Stimulated activated effector memory CD8-positive, alpha-beta T cell treated with anti-CD3 and anti-CD28 coated beads, Interleukin-12 subunit alpha, Interleukin-12 subunit beta, amount 100 ng/mL, for 72 hours (primary cell): ENCODE data around the gene GGT7.

ENCODE experiments used
- ATAC-seq: fragments of 150-1000 bp; cut with Tn5 transposase; 2 replicates; pipeline ENCODE4 v1.10.0; 2021
- DNase-seq, 2 donors: peaks; one replicate each; pipeline ENCODE4 v3.0.0; 2021 to 2022; ENCODE audit warnings: low spot score in 2 of 2
- H3K27ac Mint-ChIP-seq: one replicate; pipeline ENCODE4 v1.8.0; 2022; ENCODE audit warnings: mild to moderate bottlenecking, mixed read lengths
- H3K36me3 Mint-ChIP-seq: one replicate; pipeline ENCODE4 v1.8.0; 2022; ENCODE audit warnings: mild to moderate bottlenecking, mixed read lengths
- H3K4me1 Mint-ChIP-seq: one replicate; pipeline ENCODE4 v1.8.0; 2022; ENCODE audit warnings: mixed read lengths
- H3K4me3 Mint-ChIP-seq: one replicate; pipeline ENCODE4 v1.8.0; 2022; ENCODE audit warnings: mild to moderate bottlenecking, mixed read lengths
- H3K9me3 Mint-ChIP-seq: one replicate; pipeline ENCODE4 v1.8.0; 2022; ENCODE audit warnings: mixed read lengths

Gene GGT7

DNA sequence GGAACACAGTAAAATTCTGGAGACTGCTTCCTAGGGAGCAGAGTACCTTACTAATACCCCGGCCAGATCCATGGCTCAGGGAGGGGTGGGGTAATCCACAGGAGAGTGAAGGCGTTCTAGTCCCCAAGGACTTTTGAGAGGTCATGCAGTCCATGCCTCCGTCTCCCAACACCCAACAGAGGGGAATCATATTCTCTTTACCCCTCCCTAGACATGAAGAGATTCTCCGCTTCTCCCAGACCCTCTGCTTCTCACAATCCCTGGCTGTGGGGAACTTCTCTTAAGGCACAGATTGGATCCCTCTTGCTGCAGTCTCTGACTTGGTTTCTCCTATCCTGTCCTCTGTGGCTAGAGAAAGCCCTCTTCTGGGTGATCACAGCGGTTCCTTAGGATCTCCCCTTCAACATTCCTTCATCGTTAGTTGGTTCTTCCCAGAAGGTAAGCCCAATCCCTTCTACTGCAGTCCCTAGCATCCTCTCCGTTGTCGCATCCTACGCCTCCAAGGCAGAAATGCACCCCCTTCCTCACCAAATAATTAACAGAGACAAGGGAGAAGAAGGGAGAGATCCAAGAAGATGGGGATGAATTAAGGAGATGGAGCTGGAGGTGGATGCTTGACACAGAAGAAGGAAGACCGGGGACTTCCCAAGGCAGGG lies 562 bp downstream of the GGT7 start:
- Mint-ChIP-seq H3K27ac (peak overlapping the region; percentile 53), H3K4me3 (peak overlapping the region; percentile 74), H3K4me1 (peaks cover 55% of the 10 kb centered on the region), H3K36me3 (peaks cover 10% of the 10 kb centered on the region), H3K9me3 (no peaks in the 10 kb centered on the region)
- ATAC-seq (no peak), DNase-seq (no peak)

DNA sequence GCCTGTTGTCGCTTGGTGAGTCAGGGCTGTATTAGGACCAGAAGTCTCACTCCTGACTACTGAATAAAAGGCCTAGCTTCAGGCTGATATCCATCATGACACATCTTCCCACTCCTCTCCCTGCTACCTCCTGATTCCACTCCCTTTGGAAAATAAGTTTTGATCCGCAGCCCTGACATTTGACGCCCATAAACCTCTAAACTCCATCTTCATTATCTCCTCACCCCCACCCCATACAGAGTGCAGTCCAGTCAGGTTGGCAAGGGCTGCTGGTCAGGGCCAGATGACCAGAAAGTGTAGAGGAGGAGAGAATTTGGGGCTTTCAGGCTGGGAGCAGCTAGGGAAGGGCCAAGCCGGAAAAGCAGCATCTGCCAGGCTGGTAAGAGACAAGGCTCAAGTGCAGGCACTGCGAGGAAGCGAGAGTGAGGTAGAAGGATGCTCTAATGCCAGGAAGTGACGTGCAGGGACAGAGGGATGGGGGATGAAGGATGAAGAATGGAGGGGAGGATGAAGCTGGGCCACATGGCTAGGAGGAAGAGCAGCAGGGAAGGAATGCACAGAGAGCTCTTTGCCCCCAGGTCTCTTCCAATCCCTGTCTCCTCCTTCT lies 1.2 kb downstream of the GGT7 start:
- Mint-ChIP-seq H3K4me1 (peaks cover 49% of the 10 kb centered on the region), H3K27ac (no peak overlapping the region), H3K4me3 (peak overlapping the region; percentile 74)

DNA sequence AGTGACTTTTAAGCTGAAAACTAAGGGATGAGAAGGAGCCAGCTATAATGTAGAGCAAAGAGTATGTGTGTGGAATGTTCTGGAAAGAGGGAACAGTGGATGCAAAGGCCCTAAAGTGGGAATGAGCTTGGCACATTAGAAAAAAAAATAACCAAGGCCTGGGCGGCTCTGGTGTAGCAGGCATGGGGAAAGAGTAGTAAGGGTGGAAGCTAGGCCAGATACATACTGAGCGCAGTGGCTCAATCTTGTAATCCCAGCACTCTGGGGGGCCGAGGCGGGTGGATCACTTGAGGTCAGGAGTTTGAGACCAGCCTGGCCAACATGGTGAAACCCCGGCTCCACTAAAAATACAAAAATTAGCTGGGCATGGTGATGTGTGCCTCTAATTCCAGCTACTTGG lies 8.4 kb downstream of the GGT7 start:
- no peaks in the 10 kb centered on the region for H3K36me3 Mint-ChIP-seq
- no peaks in the 10 kb centered on the region for H3K9me3 Mint-ChIP-seq

More for the DNA sequence above, 1.2 kb downstream of the GGT7 start:
- ATAC-seq, result no peak
- Mint-ChIP-seq H3K36me3 (peaks cover 10% of the 10 kb centered on the region), H3K9me3 (no peaks in the 10 kb centered on the region)
- DNase-seq, result no peak

DNA sequence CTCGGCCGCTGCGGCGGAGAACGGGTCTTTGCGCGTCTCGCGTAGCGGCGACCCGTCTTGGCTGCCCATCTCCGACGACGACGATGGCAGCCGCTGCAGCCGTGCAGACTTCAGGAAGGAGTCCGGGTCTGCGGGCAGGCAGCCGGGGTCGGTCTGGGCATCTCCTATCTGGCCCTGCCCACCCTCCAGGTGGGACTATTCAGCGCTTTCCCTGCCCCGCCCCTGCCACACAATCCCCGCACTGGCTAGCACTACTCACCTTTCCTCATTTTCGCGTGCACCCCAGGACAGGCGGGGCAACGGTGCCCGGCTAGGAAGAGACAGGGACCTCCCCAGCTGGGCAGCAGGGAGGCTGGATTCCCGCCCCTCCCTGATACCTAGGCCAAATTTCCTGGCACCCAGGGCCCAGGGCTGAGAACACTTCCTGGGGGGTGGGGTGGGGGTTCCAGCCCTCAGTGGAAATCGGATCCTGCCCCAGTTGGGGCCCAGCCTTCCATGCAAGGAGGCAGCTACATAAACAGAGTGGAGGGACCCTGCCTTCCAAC lies 9.2 kb downstream of the GGT7 start:
- no peaks in the 10 kb centered on the region for H3K9me3 Mint-ChIP-seq
- ATAC-seq, result no peak
- no peak for DNase-seq
- H3K27ac Mint-ChIP-seq, result peak overlapping the region; percentile 1
- H3K4me3 Mint-ChIP-seq, result no peak overlapping the region
- H3K36me3 Mint-ChIP-seq, result no peaks in the 10 kb centered on the region
- no peaks in the 10 kb centered on the region for H3K4me1 Mint-ChIP-seq

More for the DNA sequence above, 8.4 kb downstream of the GGT7 start:
- Mint-ChIP-seq H3K4me3 (no peak overlapping the region), H3K27ac (peak overlapping the region; percentile 1), H3K4me1 (no peaks in the 10 kb centered on the region)
- ATAC-seq (no peak), DNase-seq (no peak)

DNA sequence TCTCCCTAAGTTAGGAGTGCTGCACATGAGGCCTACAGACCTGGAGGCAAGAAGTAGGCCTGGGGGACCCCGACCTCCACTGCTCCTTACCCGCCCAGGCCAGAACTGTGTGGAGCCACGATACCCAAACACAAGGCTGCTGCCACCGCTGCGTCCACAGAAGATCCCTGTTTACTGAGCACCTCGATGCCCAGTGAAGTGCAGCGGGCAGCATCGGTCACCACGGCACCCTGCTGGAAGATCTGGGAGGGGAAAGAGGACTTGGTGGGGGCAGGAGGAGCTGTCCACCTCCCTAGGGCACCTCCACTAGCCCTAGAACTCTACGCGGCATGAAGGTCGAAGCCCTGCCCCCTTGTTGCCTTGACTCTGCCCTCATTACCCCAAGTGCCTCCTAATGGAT lies 9.9 kb downstream of the GGT7 start:
- no peaks in the 10 kb centered on the region for H3K4me1 Mint-ChIP-seq
- H3K4me3 Mint-ChIP-seq, result no peak overlapping the region
- no peaks in the 10 kb centered on the region for H3K36me3 Mint-ChIP-seq
- H3K9me3 Mint-ChIP-seq, result no peaks in the 10 kb centered on the region
- DNase-seq, result no peak
- H3K27ac Mint-ChIP-seq, result no peak overlapping the region
- ATAC-seq, result no peak

DNA sequence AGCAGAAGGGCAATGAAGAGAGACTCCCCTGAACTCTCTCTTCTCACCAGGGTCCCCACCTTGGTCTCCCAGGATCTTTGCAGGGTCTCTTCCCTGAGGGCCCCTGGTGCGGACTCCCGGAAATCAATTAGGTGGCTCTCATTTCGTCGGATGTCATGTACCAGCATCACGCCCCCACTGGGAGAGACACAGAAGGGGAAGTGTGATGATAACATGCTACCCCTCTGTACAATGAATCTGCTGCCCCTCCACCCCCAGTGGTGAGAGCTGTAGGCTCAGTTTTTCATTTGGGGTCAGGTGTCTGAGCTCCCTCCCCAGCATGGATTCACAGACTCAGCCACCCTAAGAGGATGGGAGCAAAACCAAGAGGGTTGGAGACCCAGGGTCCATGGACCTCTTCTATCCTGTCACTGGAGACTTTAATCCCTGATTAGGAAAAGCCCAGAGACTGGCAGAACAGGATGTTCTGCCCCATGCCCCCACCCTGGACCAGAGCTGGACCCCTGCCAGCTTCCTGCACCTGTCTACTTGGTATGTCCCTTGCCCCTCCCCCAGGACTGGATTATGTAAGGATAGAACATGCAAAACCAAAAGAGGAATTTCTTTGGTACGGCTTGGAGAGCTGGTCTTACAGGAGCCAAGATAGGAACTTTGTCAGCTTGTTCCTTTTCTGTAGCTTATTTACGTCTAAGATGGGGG lies 11.1 kb downstream of the GGT7 start:
- no peak for ATAC-seq
- Mint-ChIP-seq H3K4me1 (no peaks in the 10 kb centered on the region), H3K4me3 (no peak overlapping the region), H3K36me3 (no peaks in the 10 kb centered on the region), H3K27ac (no peak overlapping the region), H3K9me3 (no peaks in the 10 kb centered on the region)
- DNase-seq, result no peak

DNA sequence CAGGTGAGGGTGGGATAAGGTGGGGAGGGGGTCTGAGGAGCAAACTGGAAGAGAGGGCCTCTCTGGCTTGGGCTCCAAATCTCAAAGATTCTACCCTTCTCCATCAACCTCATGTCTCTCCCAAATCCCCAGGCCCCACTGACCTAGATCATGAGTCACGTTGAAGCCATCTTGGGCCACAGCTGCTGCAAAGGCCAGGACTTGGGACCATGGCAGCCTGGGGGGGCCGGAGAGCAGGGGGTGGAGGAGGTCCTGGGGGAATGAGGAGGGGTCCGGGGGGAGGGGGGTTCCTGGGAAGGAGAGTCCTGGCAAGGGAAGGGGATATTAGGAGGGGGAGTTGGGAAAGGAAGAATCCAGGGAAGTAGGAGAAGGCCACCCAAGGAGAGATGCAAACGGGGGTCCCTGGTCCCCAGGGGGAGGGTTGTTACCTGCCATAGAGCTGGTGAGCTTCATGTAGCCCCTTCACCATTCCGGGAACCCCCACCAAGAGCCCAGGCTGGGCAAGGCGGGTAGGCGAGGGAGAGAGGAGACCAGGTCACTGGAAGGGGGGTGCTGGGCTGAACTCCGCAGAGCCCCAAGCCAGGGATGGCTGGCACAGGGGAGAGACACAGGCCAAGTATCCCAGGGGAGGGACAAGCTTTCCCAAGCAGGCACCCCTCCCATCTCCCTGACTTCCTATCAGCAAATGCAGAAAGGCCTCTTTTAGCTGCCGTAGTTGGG lies 12.7 kb downstream of the GGT7 start:
- H3K27ac Mint-ChIP-seq, result no peak overlapping the region
- no peaks in the 10 kb centered on the region for H3K4me1 Mint-ChIP-seq
- H3K9me3 Mint-ChIP-seq, result no peaks in the 10 kb centered on the region
- H3K4me3 Mint-ChIP-seq, result no peak overlapping the region
- no peak for ATAC-seq
- no peaks in the 10 kb centered on the region for H3K36me3 Mint-ChIP-seq
- no peak for DNase-seq

DNA sequence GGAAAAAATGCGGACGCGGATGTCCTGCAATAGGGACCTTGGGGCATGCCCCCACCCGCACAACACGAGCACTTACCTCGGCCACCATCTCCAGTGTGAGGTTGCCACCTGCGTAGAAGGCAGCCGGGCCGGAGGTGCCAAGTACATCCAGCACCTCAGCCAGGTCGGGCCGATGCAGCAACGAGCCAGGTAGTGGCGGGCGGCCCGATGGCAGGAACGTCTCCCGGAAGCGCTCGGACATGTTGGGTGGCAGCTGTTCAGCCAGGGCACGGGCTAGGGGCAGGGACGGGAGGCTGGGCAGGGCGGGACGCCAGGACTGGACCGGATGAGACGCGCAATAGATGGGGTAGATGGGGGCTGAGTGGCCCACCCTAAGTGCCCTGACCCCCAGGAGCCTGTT lies 13.3 kb downstream of the GGT7 start:
- H3K9me3 Mint-ChIP-seq, result no peaks in the 10 kb centered on the region
- H3K4me3 Mint-ChIP-seq, result no peak overlapping the region
- no peak for DNase-seq
- no peak for ATAC-seq
- H3K36me3 Mint-ChIP-seq, result no peaks in the 10 kb centered on the region
- H3K4me1 Mint-ChIP-seq, result no peaks in the 10 kb centered on the region
- H3K27ac Mint-ChIP-seq, result no peak overlapping the region

DNA sequence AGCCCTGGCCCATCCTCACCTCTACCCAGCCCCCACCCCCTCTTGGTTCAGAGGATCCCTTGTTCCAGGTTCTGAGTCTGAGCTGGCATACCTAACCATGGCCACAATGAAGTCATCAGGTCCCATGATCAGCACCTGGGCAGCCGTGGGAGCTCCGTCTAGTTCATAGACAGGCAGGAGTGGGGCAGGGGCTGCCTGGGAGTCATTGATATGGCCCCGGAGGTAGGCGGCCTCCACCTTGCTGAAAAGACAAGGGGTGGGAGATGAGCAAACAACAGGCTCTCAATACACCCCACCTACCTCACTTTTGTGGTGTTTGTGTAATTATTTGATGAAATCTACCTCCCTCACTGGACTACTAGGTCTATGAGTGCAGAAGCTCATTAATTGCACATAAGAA lies 20.4 kb downstream of the GGT7 start:
- Mint-ChIP-seq H3K27ac (no peak overlapping the region), H3K4me3 (no peak overlapping the region), H3K4me1 (no peaks in the 10 kb centered on the region), H3K9me3 (no peaks in the 10 kb centered on the region), H3K36me3 (no peaks in the 10 kb centered on the region)
- no peak for ATAC-seq
- no peak for DNase-seq

DNA sequence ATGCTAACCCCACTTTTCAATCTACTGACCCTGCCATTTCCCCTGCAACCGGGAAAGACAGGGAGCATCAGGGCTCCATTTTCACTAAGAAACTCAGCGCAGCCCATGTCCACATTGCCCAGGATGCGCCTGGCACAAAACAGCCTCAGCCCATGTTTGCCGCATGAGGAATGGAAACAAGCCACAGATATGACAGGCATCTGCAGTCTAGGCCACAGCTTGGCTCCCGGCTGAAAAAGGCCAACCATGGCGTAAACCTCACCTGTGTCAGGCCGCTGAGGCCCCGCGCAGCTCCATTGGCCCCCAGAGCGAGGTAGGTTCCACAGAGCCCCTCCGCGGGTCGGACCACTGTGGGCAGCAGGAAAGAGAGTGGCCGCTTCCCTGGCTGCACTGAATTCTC lies 21.7 kb downstream of the GGT7 start:
- Mint-ChIP-seq H3K9me3 (no peaks in the 10 kb centered on the region), H3K36me3 (no peaks in the 10 kb centered on the region), H3K4me3 (no peak overlapping the region), H3K4me1 (no peaks in the 10 kb centered on the region), H3K27ac (no peak overlapping the region)
- DNase-seq (no peak), ATAC-seq (no peak)

DNA sequence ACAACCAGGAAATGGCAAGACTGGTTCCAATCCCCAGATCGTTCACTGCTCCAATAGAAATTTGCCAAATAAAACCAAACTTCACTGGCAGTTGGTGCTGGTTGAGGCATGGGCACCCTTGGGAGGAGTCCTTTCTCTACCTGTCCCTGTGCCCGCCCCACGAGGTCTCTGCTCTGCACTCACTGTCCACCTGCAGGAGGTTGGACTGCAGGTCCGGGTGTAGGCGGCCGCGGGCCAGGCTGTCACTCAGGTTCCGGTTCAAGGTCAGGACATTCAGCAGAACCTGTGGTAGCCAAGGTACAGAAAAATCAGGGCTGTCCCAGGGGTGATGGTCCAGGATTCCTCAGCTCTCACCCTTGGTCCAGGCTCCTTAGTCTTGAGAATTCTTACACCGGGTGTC lies 22.9 kb downstream of the GGT7 start:
- DNase-seq (no peak), ATAC-seq (no peak)
- no peaks in the 10 kb centered on the region for H3K36me3 Mint-ChIP-seq
- H3K9me3 Mint-ChIP-seq, result no peaks in the 10 kb centered on the region
- H3K27ac Mint-ChIP-seq, result no peak overlapping the region
- no peak overlapping the region for H3K4me3 Mint-ChIP-seq
- H3K4me1 Mint-ChIP-seq, result no peaks in the 10 kb centered on the region

DNA sequence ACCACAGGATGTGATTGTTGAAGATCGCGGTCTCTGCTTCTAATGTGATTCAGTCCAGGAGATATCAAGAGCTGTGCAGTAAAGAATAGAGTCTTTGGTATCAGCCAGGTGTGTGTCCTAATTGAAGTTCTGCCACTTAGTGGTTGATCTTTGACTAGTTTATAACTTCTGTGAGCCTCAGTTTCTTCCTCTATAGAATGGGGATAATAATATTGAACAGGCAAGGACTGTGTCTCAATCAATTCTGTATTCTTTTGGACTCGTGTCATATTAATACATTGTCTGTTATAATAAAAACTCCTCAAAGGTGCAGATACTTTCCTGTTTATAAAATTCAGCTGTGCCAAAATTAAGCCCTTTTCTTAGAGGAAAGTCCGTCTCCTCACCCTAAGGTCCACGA lies 24.1 kb downstream of the GGT7 start:
- Mint-ChIP-seq H3K4me3 (no peak overlapping the region), H3K36me3 (no peaks in the 10 kb centered on the region), H3K9me3 (no peaks in the 10 kb centered on the region), H3K27ac (no peak overlapping the region), H3K4me1 (no peaks in the 10 kb centered on the region)
- no peak for ATAC-seq
- no peak for DNase-seq

DNA sequence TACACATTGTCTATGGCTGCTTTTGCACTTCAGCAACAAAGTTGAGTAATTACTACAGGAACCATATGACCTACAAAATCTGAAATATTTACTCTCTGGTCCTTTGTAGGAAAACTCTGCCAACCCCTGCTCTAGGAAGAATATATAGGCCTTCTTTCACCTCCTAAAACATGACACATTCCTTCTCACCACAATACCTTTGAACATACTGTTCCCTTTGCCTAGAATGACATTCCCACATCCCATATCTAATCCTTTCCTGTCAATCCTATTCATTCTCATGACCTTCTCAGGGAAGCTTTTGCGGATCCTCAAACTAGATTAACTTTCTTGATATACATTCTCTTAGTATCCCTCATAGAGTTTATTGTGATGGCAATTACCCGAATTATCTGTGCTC lies 29.2 kb downstream of the GGT7 start:
- ATAC-seq, result no peak
- Mint-ChIP-seq H3K4me1 (no peaks in the 10 kb centered on the region), H3K4me3 (no peak overlapping the region), H3K9me3 (no peaks in the 10 kb centered on the region), H3K27ac (no peak overlapping the region), H3K36me3 (no peaks in the 10 kb centered on the region)
- DNase-seq, result no peak

DNA sequence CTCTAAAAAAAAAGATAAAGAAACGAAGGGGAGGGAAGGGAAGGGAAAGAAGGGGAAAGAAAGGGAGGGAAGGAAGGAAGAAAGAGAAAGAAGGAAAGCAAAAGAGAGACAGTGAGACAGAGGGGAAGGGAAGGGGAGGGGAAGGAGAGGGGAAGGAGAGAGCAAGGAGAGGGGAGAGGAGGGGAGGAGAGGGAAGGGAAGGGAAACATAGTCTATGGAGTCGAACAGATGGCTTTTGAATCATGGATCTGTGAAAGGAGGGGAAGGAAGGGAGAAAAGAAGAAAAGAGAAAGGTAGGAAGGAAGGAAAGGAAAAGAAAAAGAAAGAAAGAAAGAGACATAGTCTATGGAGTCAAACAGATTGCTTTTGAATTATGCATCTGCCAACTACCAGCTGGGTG lies 30.5 kb downstream of the GGT7 start:
- DNase-seq (no peak), ATAC-seq (no peak)
- Mint-ChIP-seq H3K27ac (no peak overlapping the region), H3K4me3 (no peak overlapping the region), H3K36me3 (no peaks in the 10 kb centered on the region), H3K9me3 (no peaks in the 10 kb centered on the region), H3K4me1 (no peaks in the 10 kb centered on the region)

DNA sequence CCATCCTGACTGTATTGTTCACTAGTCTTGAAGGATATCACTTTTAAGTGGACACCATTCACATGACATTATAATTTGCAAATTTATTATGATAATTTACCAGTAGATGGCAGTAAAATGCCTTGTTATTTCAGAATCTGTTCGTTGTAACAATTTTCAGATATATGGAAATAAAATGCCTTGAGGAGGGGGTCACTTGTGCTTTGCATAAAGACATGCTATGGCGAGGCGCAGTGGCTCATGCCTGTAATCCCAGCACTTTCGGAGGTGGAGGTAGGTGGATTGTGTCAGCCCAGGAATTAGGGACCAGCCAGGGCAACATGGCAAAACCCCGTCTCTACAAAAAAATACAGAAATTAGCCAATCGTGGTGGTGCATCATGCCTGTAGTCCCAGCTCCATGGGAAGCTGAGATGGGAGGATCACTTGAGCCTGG lies 38.2 kb downstream of the GGT7 start:
- peak; percentile 46 for ATAC-seq
- Mint-ChIP-seq H3K4me1 (peaks cover 5% of the 10 kb centered on the region), H3K36me3 (no peaks in the 10 kb centered on the region), H3K27ac (no peak overlapping the region), H3K9me3 (no peaks in the 10 kb centered on the region), H3K4me3 (no peak overlapping the region)
- no peak for DNase-seq
